Thyroid gland (tissue), 4 donors: ENCODE data around the gene BCL11B. TPM values are rescaled to one million over a fixed set of nuclear protein-coding genes. Genes with fewer than 3 reads are reported as not detected.

Experiments
- DNase-seq, 2 donors: peaks; one replicate each; pipeline ENCODE4 v3.0.0-alpha.2; 2019
- H3K27ac ChIP-seq, 3 donors: fragments of 200-600 bp; sonication (generic); 1 replicate in 2 of 3; 2 replicates in 1 of 3; pipeline ENCODE4 v1.5.1; 2016 to 2019; ENCODE audit warnings: mild to moderate bottlenecking in 1 of 3, moderate library complexity in 1 of 3
- H3K27me3 ChIP-seq: fragments of 200-600 bp; sonication (generic); one replicate; pipeline ENCODE4 v1.5.1; 2019
- H3K36me3 ChIP-seq, 2 donors: fragments of 200-600 bp; sonication (generic); one replicate each; pipeline ENCODE4 v1.5.1; 2016 to 2019
- H3K4me1 ChIP-seq, 2 donors: fragments of 200-600 bp; sonication (generic); one replicate each; pipeline ENCODE4 v1.5.1; 2017 to 2019
- H3K4me3 ChIP-seq, 3 donors: fragments of 200-600 bp; sonication (generic); replicated peaks in 1 of 3; 1 replicate in 2 of 3; 2 replicates in 1 of 3; pipeline ENCODE4 v1.5.1; 2016; ENCODE audit warnings: mild to moderate bottlenecking in 1 of 3
- H3K9me3 ChIP-seq: fragments of 200-600 bp; sonication (generic); one replicate; pipeline ENCODE4 v1.5.1; 2017
- POLR2A ChIP-seq, 2 donors: fragments of 450-650 bp; IDR thresholded peaks; one replicate each; pipeline ENCODE4 v1.6.1; 2017; ENCODE audit warnings: antibody characterized with exemption in 2 of 2, mild to moderate bottlenecking in 2 of 2, moderate library complexity in 1 of 2
- WGBS, 2 donors: methylation state at CpG; one replicate each; pipeline ENCODE4 v1.1.5; 2017; 5-methylcytosine and 5-hydroxymethylcytosine counted together
- intact Hi-C: fragments of 100-400 bp; cut with DNase I; formaldehyde crosslinking; loops from one replicate; pipeline ENCODE4 v1.15.1; 2023
- total RNA-seq, 4 donors: library from RNA; depleted of rRNA; stranded (reverse); fragments of >200 nt; gene quantifications; one replicate each; pipeline ENCODE4 v1.2.3, GENCODE V29; 2016
- TF ChIP-seq, protein P1 (sequence below), 6 experiments: fragments of 200-600 bp in 3 of 6; fragments of 450-650 bp in 3 of 6; sonication (generic) in 3 of 6; IDR thresholded peaks; one replicate each; pipeline ENCODE4 v1.5.1; 2016 to 2019; ENCODE audit warnings: antibody characterized with exemption in 6 of 6, mild to moderate bottlenecking in 2 of 6, inconsistent platforms in 1 of 6, moderate library complexity in 1 of 6

Gene BCL11B
- total RNA-seq, 4 donors from 2014 or later, result 0.81 to 4.3 (median 2.3) TPM

DNA sequence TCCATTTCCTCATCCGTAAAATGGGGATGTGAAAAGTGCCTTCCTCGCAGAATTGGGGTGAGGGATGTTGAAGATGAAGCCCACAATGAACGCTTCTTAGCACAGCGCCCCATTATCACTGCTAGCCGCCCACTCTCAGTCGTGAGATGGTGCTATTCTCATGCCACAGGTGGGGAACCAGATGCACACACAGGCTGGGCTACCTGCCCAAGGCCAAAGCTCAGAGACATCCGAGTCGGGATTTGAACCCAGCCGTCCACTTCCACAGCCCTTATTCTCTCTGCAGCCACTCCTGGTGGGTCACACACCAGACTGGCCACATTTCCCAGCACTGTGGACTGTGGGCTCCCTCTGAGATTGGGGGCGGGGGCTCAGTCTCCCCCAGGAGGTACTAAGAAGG lies 55.8 kb downstream of the BCL11B start:
- H3K9me3 ChIP-seq, result no peaks in the 10 kb centered on the region
- no peak overlapping the region for H3K27ac ChIP-seq
- no peaks in the 10 kb centered on the region for H3K27me3 ChIP-seq
- no peak overlapping the region for H3K4me3 ChIP-seq
- WGBS, 2 donors, result 88 to 91% methylated on average over 10 of the region's 10 CpGs
- peaks cover 11 to 15% of the 10 kb centered on the region in 2 donors for H3K4me1 ChIP-seq
- no peak for TF ChIP-seq POLR2A (IDR thresholded peaks at IDR 0.05)
- TF ChIP-seq, protein P1, sequence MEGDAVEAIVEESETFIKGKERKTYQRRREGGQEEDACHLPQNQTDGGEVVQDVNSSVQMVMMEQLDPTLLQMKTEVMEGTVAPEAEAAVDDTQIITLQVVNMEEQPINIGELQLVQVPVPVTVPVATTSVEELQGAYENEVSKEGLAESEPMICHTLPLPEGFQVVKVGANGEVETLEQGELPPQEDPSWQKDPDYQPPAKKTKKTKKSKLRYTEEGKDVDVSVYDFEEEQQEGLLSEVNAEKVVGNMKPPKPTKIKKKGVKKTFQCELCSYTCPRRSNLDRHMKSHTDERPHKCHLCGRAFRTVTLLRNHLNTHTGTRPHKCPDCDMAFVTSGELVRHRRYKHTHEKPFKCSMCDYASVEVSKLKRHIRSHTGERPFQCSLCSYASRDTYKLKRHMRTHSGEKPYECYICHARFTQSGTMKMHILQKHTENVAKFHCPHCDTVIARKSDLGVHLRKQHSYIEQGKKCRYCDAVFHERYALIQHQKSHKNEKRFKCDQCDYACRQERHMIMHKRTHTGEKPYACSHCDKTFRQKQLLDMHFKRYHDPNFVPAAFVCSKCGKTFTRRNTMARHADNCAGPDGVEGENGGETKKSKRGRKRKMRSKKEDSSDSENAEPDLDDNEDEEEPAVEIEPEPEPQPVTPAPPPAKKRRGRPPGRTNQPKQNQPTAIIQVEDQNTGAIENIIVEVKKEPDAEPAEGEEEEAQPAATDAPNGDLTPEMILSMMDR (IDR thresholded peaks at IDR 0.05), result no peak
- no peak for DNase-seq
- intact Hi-C loops, result no loop called here
- no peaks in the 10 kb centered on the region for H3K36me3 ChIP-seq

DNA sequence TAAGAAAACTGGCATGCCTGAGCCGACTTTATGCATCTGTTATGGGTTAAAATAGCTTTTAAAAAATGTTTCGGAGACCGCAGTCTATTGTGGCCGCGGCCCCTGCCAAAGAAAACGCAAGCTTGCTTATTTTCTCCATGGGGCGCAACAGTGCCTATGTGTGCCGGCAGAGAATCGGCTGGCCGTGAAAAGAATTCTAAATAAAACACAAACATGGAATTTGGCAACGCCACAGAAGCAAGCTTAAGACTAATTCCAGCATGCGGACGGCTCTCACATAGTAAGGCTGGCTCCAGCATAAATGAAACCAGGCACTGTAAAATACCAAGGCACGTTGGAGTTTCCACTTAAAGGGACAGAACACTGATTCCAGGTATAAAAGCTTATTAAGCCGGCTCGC lies 56.7 kb downstream of the BCL11B start:
- intact Hi-C loops, result no loop called here
- Histone ChIP-seq H3K27ac (peak overlapping the region in 1 of 3 donors; percentile 3), H3K4me3 (peak overlapping the region in 1 of 3 donors; percentile 8), H3K9me3 (no peaks in the 10 kb centered on the region), H3K27me3 (no peaks in the 10 kb centered on the region), H3K36me3 (no peaks in the 10 kb centered on the region), H3K4me1 (peaks cover 11 to 15% of the 10 kb centered on the region in 2 donors)
- no peak for TF ChIP-seq POLR2A (IDR thresholded peaks at IDR 0.05)
- TF ChIP-seq, protein P1 (IDR thresholded peaks at IDR 0.05), result no peak
- 9 to 17% methylated on average over 16 of the region's 16 CpGs for WGBS, 2 donors
- DNase-seq, result peak; percentile 64 to 71

DNA sequence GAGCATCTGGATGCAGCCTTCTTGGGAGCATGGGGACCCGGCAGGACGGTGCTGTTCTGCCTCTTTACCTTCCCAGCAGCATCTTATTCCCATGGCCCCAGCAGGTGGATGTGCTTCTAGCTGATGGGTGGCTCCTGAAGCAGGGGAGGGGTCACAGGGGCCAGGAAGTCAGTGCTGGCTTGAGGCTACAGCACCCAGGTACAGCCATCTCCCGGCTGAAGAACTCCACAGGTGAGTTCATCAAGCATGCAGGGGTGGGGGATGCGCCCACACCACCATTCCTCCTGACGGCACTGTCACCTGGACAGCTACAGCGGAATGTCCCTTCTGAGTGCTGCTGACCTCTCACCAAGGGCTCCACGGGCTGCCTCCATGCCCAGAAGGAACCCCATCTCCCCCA lies 57.3 kb downstream of the BCL11B start:
- Histone ChIP-seq H3K36me3 (no peaks in the 10 kb centered on the region), H3K4me3 (no peak overlapping the region), H3K27ac (no peak overlapping the region), H3K27me3 (no peaks in the 10 kb centered on the region), H3K9me3 (no peaks in the 10 kb centered on the region), H3K4me1 (peaks cover 11 to 15% of the 10 kb centered on the region in 2 donors)
- WGBS, 2 donors, result 57 to 65% methylated on average over 7 of the region's 7 CpGs
- intact Hi-C loops, result no loop called here
- peak in 1 of 2 donors; percentile 14 for DNase-seq
- TF ChIP-seq POLR2A (IDR thresholded peaks at IDR 0.05), result no peak
- TF ChIP-seq, protein P1 (IDR thresholded peaks at IDR 0.05), result no peak

DNA sequence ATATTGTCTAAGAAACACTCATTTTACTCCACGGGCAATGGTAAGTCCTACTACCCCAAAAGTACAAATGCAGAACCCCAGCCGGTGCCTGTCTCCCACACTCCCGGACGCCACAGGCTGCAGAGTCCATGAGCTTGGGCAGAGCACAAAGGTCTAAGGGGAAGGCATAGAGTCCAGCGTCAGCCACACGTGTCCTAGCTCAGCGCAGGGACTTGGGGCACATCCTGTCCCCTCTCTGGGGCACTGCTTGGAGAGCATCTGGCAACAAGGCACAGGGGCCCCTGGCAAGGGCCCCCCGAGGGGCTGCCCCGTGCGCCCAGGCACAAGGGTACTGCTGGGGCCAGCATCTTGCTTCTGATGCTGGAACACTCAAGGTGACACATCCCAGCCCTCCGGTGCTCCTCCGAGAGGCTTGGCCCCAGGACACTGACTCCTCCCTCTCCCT lies 58.4 kb downstream of the BCL11B start:
- DNase-seq, result no peak
- intact Hi-C loops, result no loop called here
- Histone ChIP-seq H3K4me1 (peaks cover 11 to 15% of the 10 kb centered on the region in 2 donors), H3K9me3 (no peaks in the 10 kb centered on the region), H3K4me3 (no peak overlapping the region), H3K36me3 (no peaks in the 10 kb centered on the region), H3K27me3 (no peaks in the 10 kb centered on the region), H3K27ac (no peak overlapping the region)
- TF ChIP-seq POLR2A (IDR thresholded peaks at IDR 0.05), result no peak
- TF ChIP-seq, protein P1 (IDR thresholded peaks at IDR 0.05), result no peak
- WGBS, 2 donors, result 76 to 86% methylated on average over 9 to 12 of the region's 12 CpGs

DNA sequence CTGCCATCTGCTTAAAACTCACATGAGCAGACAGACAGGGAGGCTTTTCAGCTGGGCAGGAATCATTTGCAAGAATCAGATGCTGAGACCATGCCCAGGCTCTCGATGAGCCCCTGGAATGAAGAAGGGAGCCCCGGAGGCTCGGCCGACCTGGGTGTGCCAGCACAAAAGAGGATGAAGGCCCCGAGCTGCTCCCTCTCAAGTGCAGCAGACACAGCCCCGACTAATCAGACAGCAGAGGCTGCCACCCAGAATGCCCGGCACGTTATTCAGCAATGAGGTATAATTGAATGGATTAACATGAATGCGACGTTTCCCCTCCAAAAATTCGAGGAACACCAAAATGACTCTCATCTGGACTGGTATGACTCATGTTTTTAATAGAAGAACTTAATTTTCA lies 58.9 kb downstream of the BCL11B start:
- intact Hi-C loops, result no loop called here
- Histone ChIP-seq H3K27ac (no peak overlapping the region), H3K4me3 (no peak overlapping the region), H3K36me3 (no peaks in the 10 kb centered on the region), H3K9me3 (no peaks in the 10 kb centered on the region), H3K27me3 (no peaks in the 10 kb centered on the region), H3K4me1 (peaks cover 11 to 15% of the 10 kb centered on the region in 2 donors)
- 84 to 85% methylated on average over 10 to 11 of the region's 11 CpGs for WGBS, 2 donors
- no peak for DNase-seq
- TF ChIP-seq, protein P1 (IDR thresholded peaks at IDR 0.05), result no peak
- TF ChIP-seq POLR2A (IDR thresholded peaks at IDR 0.05), result no peak
